ENCODE measurements around the gene TUBGCP2. TPM values are rescaled to one million over a fixed set of nuclear protein-coding genes. Genes with fewer than 3 reads are reported as not detected.

Gene TUBGCP2
- total RNA-seq, 1 donor from 2014 or later, result 58.6 TPM

DNA sequence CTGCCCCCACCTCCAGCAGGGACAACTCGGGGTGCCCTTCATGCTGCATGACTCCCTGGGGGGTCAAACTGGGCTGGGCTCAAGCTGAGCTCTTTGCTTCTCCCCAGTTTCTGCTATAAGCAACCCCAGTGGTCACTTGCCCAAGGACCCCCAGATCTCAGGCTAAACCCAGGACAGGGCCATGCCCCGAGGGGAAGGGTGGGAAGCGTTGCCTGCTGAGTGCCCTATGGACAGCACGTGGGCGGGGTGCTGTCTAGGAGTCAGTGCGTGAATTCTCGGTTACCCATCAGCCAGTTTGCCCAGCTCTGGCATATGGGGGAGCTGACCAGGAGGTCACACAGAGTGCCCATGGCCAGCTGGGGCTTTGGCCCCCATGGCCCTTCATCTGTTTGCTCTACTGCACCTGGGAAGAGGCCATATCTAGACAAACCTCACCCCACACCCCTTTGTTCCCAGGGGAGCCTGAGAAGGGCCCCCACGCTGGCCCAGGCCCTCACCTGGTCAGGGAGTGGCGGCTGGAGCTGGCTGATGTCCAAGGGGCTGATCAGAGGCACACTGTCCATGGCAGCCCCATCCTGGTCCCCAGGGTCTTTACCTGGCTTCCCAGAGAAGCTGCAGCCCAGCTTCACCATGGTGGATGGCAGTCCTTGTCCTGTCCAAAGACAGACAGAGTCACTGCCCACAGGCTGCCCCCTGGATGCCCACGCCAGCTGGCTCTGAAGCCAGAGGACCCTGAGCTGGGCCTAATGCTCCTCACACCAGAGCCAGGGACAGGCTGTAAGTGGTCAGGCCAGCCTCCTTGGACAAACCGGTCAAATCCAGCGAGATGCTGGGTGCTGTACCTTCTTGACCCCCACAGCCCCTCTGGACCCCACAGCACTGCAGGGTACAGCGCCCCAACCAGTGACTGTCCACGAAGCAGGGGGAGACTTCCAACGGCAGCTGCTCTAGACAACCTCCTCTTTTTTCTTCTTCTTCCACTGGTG is 20.0 kb upstream of the TUBGCP2 start:
- no peak for DNase-seq (ENCODE audit: extremely low spot score, unreplicated experiment)
- TF ChIP-seq, protein P1, sequence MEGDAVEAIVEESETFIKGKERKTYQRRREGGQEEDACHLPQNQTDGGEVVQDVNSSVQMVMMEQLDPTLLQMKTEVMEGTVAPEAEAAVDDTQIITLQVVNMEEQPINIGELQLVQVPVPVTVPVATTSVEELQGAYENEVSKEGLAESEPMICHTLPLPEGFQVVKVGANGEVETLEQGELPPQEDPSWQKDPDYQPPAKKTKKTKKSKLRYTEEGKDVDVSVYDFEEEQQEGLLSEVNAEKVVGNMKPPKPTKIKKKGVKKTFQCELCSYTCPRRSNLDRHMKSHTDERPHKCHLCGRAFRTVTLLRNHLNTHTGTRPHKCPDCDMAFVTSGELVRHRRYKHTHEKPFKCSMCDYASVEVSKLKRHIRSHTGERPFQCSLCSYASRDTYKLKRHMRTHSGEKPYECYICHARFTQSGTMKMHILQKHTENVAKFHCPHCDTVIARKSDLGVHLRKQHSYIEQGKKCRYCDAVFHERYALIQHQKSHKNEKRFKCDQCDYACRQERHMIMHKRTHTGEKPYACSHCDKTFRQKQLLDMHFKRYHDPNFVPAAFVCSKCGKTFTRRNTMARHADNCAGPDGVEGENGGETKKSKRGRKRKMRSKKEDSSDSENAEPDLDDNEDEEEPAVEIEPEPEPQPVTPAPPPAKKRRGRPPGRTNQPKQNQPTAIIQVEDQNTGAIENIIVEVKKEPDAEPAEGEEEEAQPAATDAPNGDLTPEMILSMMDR (conservative IDR thresholded peaks at IDR 0.05), result no peak
- Mint-ChIP-seq H3K4me1 (ENCODE audit: unreplicated experiment) (peaks cover 10% of the 10 kb centered on the region), H3K27me3 (peaks cover 63% of the 10 kb centered on the region), H3K9me3 (peaks cover 5% of the 10 kb centered on the region), H3K4me3 (peak overlapping the region; percentile 65), H3K27ac (no peak overlapping the region), H3K36me3 (no peaks in the 10 kb centered on the region)

DNA sequence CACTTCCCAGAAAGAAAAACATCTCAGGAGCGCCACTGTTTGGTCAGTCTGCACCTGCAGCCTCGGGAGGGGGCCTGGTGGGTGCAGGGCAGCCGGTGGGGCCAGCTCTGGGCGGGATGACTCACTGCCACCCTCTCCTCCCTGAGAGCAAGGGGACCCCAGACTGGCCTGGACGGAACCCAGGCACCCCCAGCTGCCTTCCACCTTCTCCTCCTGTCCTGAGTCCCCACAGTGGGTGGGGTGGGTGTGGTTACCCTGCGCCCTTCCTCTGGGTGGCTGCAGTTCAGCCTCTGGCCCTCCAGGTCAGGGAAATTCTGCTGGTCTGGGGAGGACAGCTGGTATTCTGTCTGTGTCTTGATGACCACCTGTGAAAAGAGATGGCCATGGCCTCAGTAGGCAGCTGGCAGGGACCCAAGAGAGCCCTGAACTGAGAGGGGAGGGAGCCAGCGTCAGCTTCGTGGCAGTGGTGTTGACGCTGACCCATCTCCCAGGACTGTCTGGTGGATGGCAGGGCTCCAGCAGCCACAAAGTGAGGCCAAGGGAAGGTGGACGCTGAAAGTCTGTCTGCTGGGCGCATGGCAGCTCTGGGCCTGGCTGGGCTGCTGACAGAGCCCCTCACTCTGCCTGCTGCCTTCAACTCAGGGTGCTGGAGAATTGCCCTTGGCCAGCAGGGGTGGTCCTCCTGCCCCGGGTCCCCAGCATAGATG is 19.1 kb upstream of the TUBGCP2 start:
- H3K27ac Mint-ChIP-seq, result peak overlapping the region; percentile 5
- no peak for DNase-seq (ENCODE audit: extremely low spot score, unreplicated experiment)
- H3K4me1 Mint-ChIP-seq (ENCODE audit: unreplicated experiment), result peaks cover 10% of the 10 kb centered on the region
- H3K9me3 Mint-ChIP-seq, result peaks cover 5% of the 10 kb centered on the region
- peaks cover 54% of the 10 kb centered on the region for H3K27me3 Mint-ChIP-seq
- H3K36me3 Mint-ChIP-seq, result no peaks in the 10 kb centered on the region
- no peak overlapping the region for H3K4me3 Mint-ChIP-seq
- TF ChIP-seq, protein P1 (conservative IDR thresholded peaks at IDR 0.05), result no peak

DNA sequence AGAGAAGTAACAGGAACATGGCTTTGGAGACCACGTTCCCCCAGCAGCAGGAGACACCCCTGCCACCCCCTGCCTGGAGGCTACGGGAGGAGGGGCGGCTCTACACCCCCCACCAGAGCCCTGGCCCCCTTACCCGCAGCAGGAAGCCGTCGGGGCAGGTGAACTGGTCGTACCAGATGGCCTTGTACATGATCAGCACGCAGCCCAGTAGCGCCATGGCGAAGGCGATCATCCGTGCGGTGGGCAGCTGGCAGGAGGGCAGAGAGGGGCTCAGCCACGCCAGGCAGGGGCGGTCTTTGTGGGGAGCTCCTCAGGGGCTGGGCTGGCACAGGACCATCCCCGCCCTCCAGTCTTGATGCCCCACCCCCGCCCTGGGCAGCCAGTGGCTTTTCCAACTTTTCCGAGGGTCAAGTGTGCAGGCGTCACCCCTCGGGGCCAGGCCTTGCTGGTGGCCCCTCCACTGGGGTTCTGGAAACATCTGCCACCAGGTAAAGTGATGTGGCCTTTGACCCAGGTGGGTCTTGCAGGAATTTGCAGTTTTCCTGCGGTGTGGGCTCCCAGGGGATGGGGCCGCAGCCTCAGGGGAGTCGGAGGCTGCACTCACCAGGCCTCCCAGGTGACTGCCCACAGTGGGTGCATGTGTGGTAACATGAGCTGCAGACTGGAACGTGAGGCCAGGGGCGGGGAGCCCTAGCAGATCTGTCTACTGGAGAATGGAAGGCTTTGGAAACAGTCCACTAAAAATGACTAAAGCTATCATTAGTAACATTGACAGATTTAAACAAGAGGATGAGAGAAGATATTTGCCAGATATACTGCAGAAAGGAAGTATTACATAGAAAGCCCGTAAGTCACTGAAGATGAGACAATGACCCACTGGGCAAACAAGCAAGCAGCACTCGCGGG is 18.3 kb upstream of the TUBGCP2 start:
- Mint-ChIP-seq H3K36me3 (no peaks in the 10 kb centered on the region), H3K9me3 (no peaks in the 10 kb centered on the region), H3K27me3 (peaks cover 46% of the 10 kb centered on the region), H3K27ac (peak overlapping the region; percentile 5), H3K4me1 (ENCODE audit: unreplicated experiment) (peaks cover 10% of the 10 kb centered on the region), H3K4me3 (peak overlapping the region; percentile 73)
- no peak for DNase-seq (ENCODE audit: extremely low spot score, unreplicated experiment)
- TF ChIP-seq, protein P1 (conservative IDR thresholded peaks at IDR 0.05), result no peak

DNA sequence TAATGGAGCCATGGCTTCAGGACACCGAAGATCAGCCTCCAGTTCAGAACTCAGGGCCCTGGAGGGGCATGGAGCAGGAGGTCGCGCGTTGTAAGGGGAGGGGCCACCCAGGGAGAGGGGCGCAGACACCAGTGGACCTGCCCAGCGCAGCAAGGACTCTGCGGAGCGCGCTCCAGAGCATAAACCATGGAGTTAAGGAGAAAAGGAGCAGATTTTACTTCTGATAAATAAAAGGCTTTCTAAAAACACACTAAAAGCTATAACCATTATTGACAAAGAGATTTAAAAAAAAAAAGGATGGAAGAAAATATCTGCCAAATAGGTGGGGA is 17.5 kb upstream of the TUBGCP2 start:
- peaks cover 10% of the 10 kb centered on the region for H3K4me1 Mint-ChIP-seq (ENCODE audit: unreplicated experiment)

More for the DNA sequence above, 17.5 kb upstream of the TUBGCP2 start:
- Mint-ChIP-seq H3K27ac (peak overlapping the region; percentile 48), H3K27me3 (peaks cover 38% of the 10 kb centered on the region), H3K36me3 (no peaks in the 10 kb centered on the region), H3K9me3 (no peaks in the 10 kb centered on the region), H3K4me3 (peak overlapping the region; percentile 73)
- no peak for DNase-seq (ENCODE audit: extremely low spot score, unreplicated experiment)
- TF ChIP-seq, protein P1 (conservative IDR thresholded peaks at IDR 0.05), result no peak
